ENCODE results near the gene TRAF3IP3. TPM values are rescaled to one million over a fixed set of nuclear protein-coding genes. Genes with fewer than 3 reads are reported as not detected.

TRAF3IP3 gene
- polyA plus RNA-seq, 1 donor from 2014 or later: not detected

- Histone ChIP-seq H3K9me2 (ENCODE audit: insufficient read depth, low read length) (no peaks in the 10 kb centered on the region), H3K36me3 (ENCODE audit: insufficient read depth, low read length) (no peaks in the 10 kb centered on the region), H2AFZ (ENCODE audit: low read depth, low read length) (no peak overlapping the region), H3K27ac (ENCODE audit: low read length) (no peak overlapping the region), H3K9ac (ENCODE audit: low read length) (no peak overlapping the region), H3K4me3 (ENCODE audit: low read length) (no peak overlapping the region), H3K27me3 (ENCODE audit: insufficient read depth, low read depth, low read length) (no peaks in the 10 kb centered on the region), H3K79me2 (replicated peaks; ENCODE audit: insufficient read depth, low read length) (no peaks in the 10 kb centered on the region), H3F3A (ENCODE audit: insufficient read depth, low read length, poor library complexity, severe bottlenecking) (no peaks in the 10 kb centered on the region), H3K9me3 (ENCODE audit: low read length) (no peaks in the 10 kb centered on the region), H4K20me1 (ENCODE audit: insufficient read depth) (no peaks in the 10 kb centered on the region), H3K4me2 (ENCODE audit: low read length) (no peak overlapping the region)
- TF ChIP-seq MXI1 (conservative IDR thresholded peaks at IDR 0.05; ENCODE audit: poor library complexity, severe bottlenecking) (no peak), TAF1 (IDR thresholded peaks at IDR 0.05; ENCODE audit: low read depth) (no peak), EZH2 (IDR thresholded peaks at IDR 0.05; ENCODE audit: borderline replicate concordance, insufficient read depth, low read length, poor library complexity, severe bottlenecking) (no peak), EP300 (conservative IDR thresholded peaks at IDR 0.05; ENCODE audit: poor library complexity, severe bottlenecking) (no peak), CTCF (IDR thresholded peaks at IDR 0.05; ENCODE audit: poor library complexity, severe bottlenecking) (no peak), RAD21 (conservative IDR thresholded peaks at IDR 0.05) (no peak), SMC3 (conservative IDR thresholded peaks at IDR 0.05; ENCODE audit: poor library complexity) (no peak), POLR2AphosphoS5 (IDR thresholded peaks at IDR 0.05) (no peak)
- TF ChIP-seq, protein P1, sequence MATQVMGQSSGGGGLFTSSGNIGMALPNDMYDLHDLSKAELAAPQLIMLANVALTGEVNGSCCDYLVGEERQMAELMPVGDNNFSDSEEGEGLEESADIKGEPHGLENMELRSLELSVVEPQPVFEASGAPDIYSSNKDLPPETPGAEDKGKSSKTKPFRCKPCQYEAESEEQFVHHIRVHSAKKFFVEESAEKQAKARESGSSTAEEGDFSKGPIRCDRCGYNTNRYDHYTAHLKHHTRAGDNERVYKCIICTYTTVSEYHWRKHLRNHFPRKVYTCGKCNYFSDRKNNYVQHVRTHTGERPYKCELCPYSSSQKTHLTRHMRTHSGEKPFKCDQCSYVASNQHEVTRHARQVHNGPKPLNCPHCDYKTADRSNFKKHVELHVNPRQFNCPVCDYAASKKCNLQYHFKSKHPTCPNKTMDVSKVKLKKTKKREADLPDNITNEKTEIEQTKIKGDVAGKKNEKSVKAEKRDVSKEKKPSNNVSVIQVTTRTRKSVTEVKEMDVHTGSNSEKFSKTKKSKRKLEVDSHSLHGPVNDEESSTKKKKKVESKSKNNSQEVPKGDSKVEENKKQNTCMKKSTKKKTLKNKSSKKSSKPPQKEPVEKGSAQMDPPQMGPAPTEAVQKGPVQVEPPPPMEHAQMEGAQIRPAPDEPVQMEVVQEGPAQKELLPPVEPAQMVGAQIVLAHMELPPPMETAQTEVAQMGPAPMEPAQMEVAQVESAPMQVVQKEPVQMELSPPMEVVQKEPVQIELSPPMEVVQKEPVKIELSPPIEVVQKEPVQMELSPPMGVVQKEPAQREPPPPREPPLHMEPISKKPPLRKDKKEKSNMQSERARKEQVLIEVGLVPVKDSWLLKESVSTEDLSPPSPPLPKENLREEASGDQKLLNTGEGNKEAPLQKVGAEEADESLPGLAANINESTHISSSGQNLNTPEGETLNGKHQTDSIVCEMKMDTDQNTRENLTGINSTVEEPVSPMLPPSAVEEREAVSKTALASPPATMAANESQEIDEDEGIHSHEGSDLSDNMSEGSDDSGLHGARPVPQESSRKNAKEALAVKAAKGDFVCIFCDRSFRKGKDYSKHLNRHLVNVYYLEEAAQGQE (IDR thresholded peaks at IDR 0.05; ENCODE audit: borderline replicate concordance): no peak
Observed at GRCh38 chr1:209732725-209733124, 23.1 kb upstream of the TRAF3IP3 start.

- Histone ChIP-seq H4K20me1 (ENCODE audit: insufficient read depth) (no peaks in the 10 kb centered on the region), H3K9me3 (ENCODE audit: low read length) (no peaks in the 10 kb centered on the region), H3K9ac (ENCODE audit: low read length) (no peak overlapping the region), H3K4me3 (ENCODE audit: low read length) (no peak overlapping the region), H3K36me3 (ENCODE audit: insufficient read depth, low read length) (no peaks in the 10 kb centered on the region), H3F3A (ENCODE audit: insufficient read depth, low read length, poor library complexity, severe bottlenecking) (no peaks in the 10 kb centered on the region), H3K79me2 (replicated peaks; ENCODE audit: insufficient read depth, low read length) (no peaks in the 10 kb centered on the region), H3K9me2 (ENCODE audit: insufficient read depth, low read length) (no peaks in the 10 kb centered on the region), H3K4me2 (ENCODE audit: low read length) (no peak overlapping the region), H2AFZ (ENCODE audit: low read depth, low read length) (no peak overlapping the region), H3K27ac (ENCODE audit: low read length) (no peak overlapping the region), H3K27me3 (ENCODE audit: insufficient read depth, low read depth, low read length) (no peaks in the 10 kb centered on the region)
- no peak for TF ChIP-seq MXI1 (conservative IDR thresholded peaks at IDR 0.05; ENCODE audit: poor library complexity, severe bottlenecking)
- no peak for TF ChIP-seq RAD21 (conservative IDR thresholded peaks at IDR 0.05)
- TF ChIP-seq TAF1 (IDR thresholded peaks at IDR 0.05; ENCODE audit: low read depth): no peak
- no peak for TF ChIP-seq POLR2AphosphoS5 (IDR thresholded peaks at IDR 0.05)
- TF ChIP-seq, protein P1 (IDR thresholded peaks at IDR 0.05; ENCODE audit: borderline replicate concordance): no peak
- no peak for TF ChIP-seq SMC3 (conservative IDR thresholded peaks at IDR 0.05; ENCODE audit: poor library complexity)
- TF ChIP-seq EZH2 (IDR thresholded peaks at IDR 0.05; ENCODE audit: borderline replicate concordance, insufficient read depth, low read length, poor library complexity, severe bottlenecking): no peak
- TF ChIP-seq CTCF (IDR thresholded peaks at IDR 0.05; ENCODE audit: poor library complexity, severe bottlenecking): no peak
- TF ChIP-seq EP300 (conservative IDR thresholded peaks at IDR 0.05; ENCODE audit: poor library complexity, severe bottlenecking): no peak
Observed at GRCh38 chr1:209733409-209734192, 22.3 kb upstream of the TRAF3IP3 start.

Data from neural cell (in vitro differentiated cells).